ENCODE data around the gene PRKACG.
"Not testable (repeated sequence)": the region's sequence is repeated elsewhere in the genome, so short reads cannot be mapped to it uniquely, and the experiment has no call there.

The PRKACG gene

GRCh38 chr9:69014013-69014412, at the start of gene PRKACG:
Gene PRKACG (minus strand): TSS chr9:69014113. CDS start chr9:69014092, 21 bp downstream.
- DNase-seq = no peak

- DNase-seq = no peak
These were observed 48.3 kb upstream of the PRKACG start for GRCh38 chr9:69062195-69062594.

- no peak for DNase-seq
These were observed 46.9 kb upstream of the PRKACG start for GRCh38 chr9:69060766-69061165.

- no peak for DNase-seq
These were observed 44.2 kb upstream of the PRKACG start for GRCh38 chr9:69058101-69058500.

GRCh38 chr9:69056191-69056815, 42.4 kb upstream of the PRKACG start:
- DNase-seq = no peak

- no peak for DNase-seq
These were observed 41.1 kb upstream of the PRKACG start for GRCh38 chr9:69054989-69055388.

- DNase-seq = not testable (repeated sequence)
These were observed 37.0 kb upstream of the PRKACG start for GRCh38 chr9:69050936-69051335.

- no peak for DNase-seq
These were observed 35.2 kb upstream of the PRKACG start for GRCh38 chr9:69049094-69049493.

GRCh38 chr9:69047371-69047770, 33.5 kb upstream of the PRKACG start:
- no peak for DNase-seq

GRCh38 chr9:69046723-69047122, 32.8 kb upstream of the PRKACG start:
- DNase-seq = no peak

GRCh38 chr9:69045821-69046220, 31.9 kb upstream of the PRKACG start:
- DNase-seq = no peak

GRCh38 chr9:69044240-69045219, 30.6 kb upstream of the PRKACG start:
- DNase-seq = no peak

GRCh38 chr9:69040646-69041045, 26.7 kb upstream of the PRKACG start:
- DNase-seq = no peak

GRCh38 chr9:69036799-69037198, 22.9 kb upstream of the PRKACG start:
- no peak for DNase-seq

- no peak for DNase-seq
These were observed 22.4 kb upstream of the PRKACG start for GRCh38 chr9:69036309-69036708.

GRCh38 chr9:69035438-69036308, 21.8 kb upstream of the PRKACG start, which contains the start of gene FXN:
Gene FXN (plus strand): TSS chr9:69035752. CDS start chr9:69035783, 31 bp downstream.
- peak; percentile 19 for DNase-seq

- DNase-seq = no peak
These were observed 20.2 kb upstream of the PRKACG start for GRCh38 chr9:69034071-69034470.

GRCh38 chr9:69030851-69031645, 17.1 kb upstream of the PRKACG start:
- no peak for DNase-seq

- no peak for DNase-seq
These were observed 15.6 kb upstream of the PRKACG start for GRCh38 chr9:69029535-69029934.

GRCh38 chr9:69028754-69029153, 14.8 kb upstream of the PRKACG start:
- DNase-seq = no peak

- DNase-seq = no peak
These were observed 13.6 kb upstream of the PRKACG start for GRCh38 chr9:69027355-69028097.
